Ishikawa (cell line): ENCODE data around the gene DIP2C.

Experiments used
- EP300 ChIP-seq: IDR thresholded peaks from 2 replicates; pipeline ENCODE4 v1.6.1; 2012; ENCODE audit warnings: borderline replicate concordance
- REST ChIP-seq: IDR thresholded peaks from 2 replicates; pipeline ENCODE4 v1.6.1; 2012; ENCODE audit warnings: low read depth, mild to moderate bottlenecking
- TAF1 ChIP-seq: IDR thresholded peaks from 2 replicates; pipeline ENCODE4 v1.6.1; 2012; ENCODE audit warnings: low read depth, mild to moderate bottlenecking
- TCF12 ChIP-seq: IDR thresholded peaks from 2 replicates; pipeline ENCODE4 v1.6.1; 2012; ENCODE audit warnings: low read depth
- ZBTB7A ChIP-seq: IDR thresholded peaks from 2 replicates; pipeline ENCODE4 v1.6.1; 2012; ENCODE audit warnings: low read depth

GRCh38 chr10:668786-669485, 20.5 kb downstream of the DIP2C start:
- TF ChIP-seq TAF1 (no peak), EP300 (no peak), REST (no peak), TCF12 (no peak), ZBTB7A (no peak)
